Endodermal cell (in vitro differentiated cells): Measurements from ENCODE around the gene RGS7. TPM values are rescaled to one million over a fixed set of nuclear protein-coding genes. Genes with fewer than 3 reads are reported as not detected.

ENCODE experiments used
- DNase-seq: peaks from one replicate; pipeline ENCODE4 v3.0.0-alpha.2; 2017
- H3K27ac ChIP-seq: 2 replicates; pipeline ENCODE4 v1.5.1; 2013; ENCODE audit warnings: mild to moderate bottlenecking, low read depth, low read length, moderate library complexity
- H3K27me3 ChIP-seq: 2 replicates; pipeline ENCODE4 v1.6.1; 2013; ENCODE audit warnings: mild to moderate bottlenecking, low read length, moderate library complexity; ENCODE audit not compliant: insufficient read depth, control insufficient read depth, poor library complexity, severe bottlenecking
- H3K36me3 ChIP-seq: 2 replicates; pipeline ENCODE4 v1.7.0; 2013; ENCODE audit warnings: mild to moderate bottlenecking, low read length, moderate library complexity; ENCODE audit not compliant: control insufficient read depth, insufficient read depth
- H3K4me1 ChIP-seq: one replicate; pipeline ENCODE4 v1.7.0; 2013; ENCODE audit warnings: low read length; ENCODE audit not compliant: control insufficient read depth, insufficient read depth
- H3K4me3 ChIP-seq: 2 replicates; pipeline ENCODE4 v1.5.1; 2013; ENCODE audit warnings: mild to moderate bottlenecking, low read length, moderate library complexity
- H3K9ac ChIP-seq: 2 replicates; pipeline ENCODE4 v1.6.1; 2013; ENCODE audit warnings: mild to moderate bottlenecking, low read length, moderate library complexity; ENCODE audit not compliant: poor library complexity, severe bottlenecking; ENCODE audit errors: extremely low read depth
- H3K9me3 ChIP-seq: 2 replicates; pipeline ENCODE4 v1.6.1; 2013; ENCODE audit warnings: mild to moderate bottlenecking, low read length, moderate library complexity; ENCODE audit not compliant: control insufficient read depth
- H3K27ac Mint-ChIP-seq: 2 replicates; pipeline ENCODE4 v1.8.0; 2020; ENCODE audit warnings: mixed read lengths
- H3K27me3 Mint-ChIP-seq: 2 replicates; pipeline ENCODE4 v1.8.0; 2021; ENCODE audit warnings: mild to moderate bottlenecking, mixed read lengths; ENCODE audit not compliant: insufficient read depth
- H3K36me3 Mint-ChIP-seq: 2 replicates; pipeline ENCODE4 v1.8.0; 2020; ENCODE audit warnings: low read depth, mixed read lengths
- H3K4me1 Mint-ChIP-seq: 2 replicates; pipeline ENCODE4 v1.8.0; 2020; ENCODE audit warnings: mixed read lengths
- H3K4me3 Mint-ChIP-seq: 2 replicates; pipeline ENCODE4 v1.8.0; 2020; ENCODE audit warnings: mild to moderate bottlenecking, moderate library complexity, mixed read lengths
- H3K9me3 Mint-ChIP-seq: 2 replicates; pipeline ENCODE4 v1.8.0; 2020; ENCODE audit warnings: mild to moderate bottlenecking, mixed read lengths
- CTCF ChIP-seq: fragments of 200-600 bp; sonication (generic); conservative IDR thresholded peaks from 2 replicates; pipeline ENCODE4 v1.5.0; 2021; ENCODE audit warnings: antibody characterized with exemption, mild to moderate bottlenecking
- WGBS, 2 experiments: methylation state at CpG; one replicate each; pipeline versions ENCODE4 v1.1.5 to v1.1.7; 2013; ENCODE audit warnings: missing lambda C conversion rate in 2 of 2, mixed read lengths in 1 of 2; ENCODE audit not compliant: insufficient coverage in 1 of 2, insufficient read length in 1 of 2; 5-methylcytosine and 5-hydroxymethylcytosine counted together
- total RNA-seq, 2 donors: library from RNA; stranded (reverse); fragmentation: NEBNext Ultra II Directional in 1 of 2; extraction: Animal tissue kit (Norgen Biotek cat#: 25700) in 1 of 2; gene quantifications; 2 replicates in 1 of 2; 3 replicates in 1 of 2; pipeline ENCODE4 v1.2.1, GENCODE V29; 2021

The RGS7 gene
- total RNA-seq, 2 donors from 2014 or later, result 1.0 to 1.1 TPM

- H3K9ac ChIP-seq, result no peak overlapping the region
- no peak for TF ChIP-seq CTCF
- no peak for DNase-seq
- no peaks in the 10 kb centered on the region for H3K4me1 ChIP-seq
- H3K27me3 ChIP-seq, result no peaks in the 10 kb centered on the region
- Mint-ChIP-seq H3K36me3 (no peaks in the 10 kb centered on the region), H3K27me3 (no peaks in the 10 kb centered on the region), H3K4me3 (no peak overlapping the region), H3K9me3 (peaks cover 21% of the 10 kb centered on the region), H3K4me1 (no peaks in the 10 kb centered on the region), H3K27ac (no peak overlapping the region)
- no peak overlapping the region for H3K4me3 ChIP-seq
- peaks cover 7% of the 10 kb centered on the region for H3K9me3 ChIP-seq
- no peak overlapping the region for H3K27ac ChIP-seq
- 80 to 96% methylated on average over 3 to 4 of the region's 4 CpGs for WGBS, 2 experiments
- no peaks in the 10 kb centered on the region for H3K36me3 ChIP-seq
Observed at GRCh38 chr1:241274693-241275092, 82.3 kb downstream of the RGS7 start.

- Mint-ChIP-seq H3K9me3 (peaks cover 21% of the 10 kb centered on the region), H3K27me3 (no peaks in the 10 kb centered on the region), H3K36me3 (no peaks in the 10 kb centered on the region), H3K4me1 (no peaks in the 10 kb centered on the region), H3K4me3 (no peak overlapping the region), H3K27ac (no peak overlapping the region)
- H3K27ac ChIP-seq, result no peak overlapping the region
- TF ChIP-seq CTCF, result no peak
- H3K9ac ChIP-seq, result no peak overlapping the region
- no peak for DNase-seq
- H3K9me3 ChIP-seq, result peaks cover 7% of the 10 kb centered on the region
- no peak overlapping the region for H3K4me3 ChIP-seq
- H3K4me1 ChIP-seq, result no peaks in the 10 kb centered on the region
- H3K27me3 ChIP-seq, result no peaks in the 10 kb centered on the region
- no peaks in the 10 kb centered on the region for H3K36me3 ChIP-seq
Observed at GRCh38 chr1:241272828-241273227, 84.2 kb downstream of the RGS7 start.

GRCh38 chr1:241271427-241271826, 85.6 kb downstream of the RGS7 start:
- no peak overlapping the region for H3K4me3 Mint-ChIP-seq

More at GRCh38 chr1:241271427-241271826, 85.6 kb downstream of the RGS7 start:
- DNase-seq, result no peak
- peaks cover 21% of the 10 kb centered on the region for H3K9me3 Mint-ChIP-seq
- H3K4me1 Mint-ChIP-seq, result no peaks in the 10 kb centered on the region
- Histone ChIP-seq H3K4me3 (no peak overlapping the region), H3K9ac (no peak overlapping the region), H3K36me3 (no peaks in the 10 kb centered on the region), H3K4me1 (no peaks in the 10 kb centered on the region), H3K27me3 (no peaks in the 10 kb centered on the region), H3K9me3 (peaks cover 7% of the 10 kb centered on the region), H3K27ac (no peak overlapping the region)
- H3K27ac Mint-ChIP-seq, result no peak overlapping the region
- no peak for TF ChIP-seq CTCF
- H3K36me3 Mint-ChIP-seq, result no peaks in the 10 kb centered on the region
- no peaks in the 10 kb centered on the region for H3K27me3 Mint-ChIP-seq
- WGBS, 2 experiments, result 97 to 100% methylated on average over 1 of the region's 1 CpG
